Activated B cell treated with CpG ODN at 0.5 μM for 24 hours (primary cell): Measurements from ENCODE around the gene SYT12. TPM values are rescaled to one million over a fixed set of nuclear protein-coding genes. Genes with fewer than 3 reads are reported as not detected.

Experiments used
- ATAC-seq: fragments of 200-7000 bp; cut with Tn5 transposase; one replicate; pipeline ENCODE4 v1.10.0; 2021; ENCODE audit warnings: low read depth, mild to moderate bottlenecking, moderate library complexity
- CTCF ChIA-PET: fragments of 350-600 bp; sonication (Branson Sonifier 250); formaldehyde crosslinking; loops from one replicate; lab custom pipeline; 2021; ENCODE audit warnings: antibody characterized with exemption; lab: Charles Lee
- POLR2A ChIA-PET: fragments of 350-600 bp; sonication (Branson Sonifier 250); formaldehyde crosslinking; loops from one replicate; lab custom pipeline; 2021; ENCODE audit warnings: antibody characterized with exemption; lab: Charles Lee
- DNase-seq: peaks from one replicate; pipeline ENCODE4 v3.0.0; 2022
- H3K27ac Mint-ChIP-seq: one replicate; pipeline ENCODE4 v1.8.0; 2020; ENCODE audit warnings: mixed read lengths
- H3K27me3 Mint-ChIP-seq: one replicate; pipeline ENCODE4 v1.8.0; 2021; ENCODE audit warnings: mixed read lengths
- H3K36me3 Mint-ChIP-seq: one replicate; pipeline ENCODE4 v1.8.0; 2021; ENCODE audit warnings: low read depth, mixed read lengths
- H3K4me1 Mint-ChIP-seq: one replicate; pipeline ENCODE4 v1.8.0; 2021; ENCODE audit warnings: mixed read lengths
- H3K4me3 Mint-ChIP-seq: one replicate; pipeline ENCODE4 v1.8.0; 2020; ENCODE audit warnings: mild to moderate bottlenecking, mixed read lengths
- H3K9me3 Mint-ChIP-seq: one replicate; pipeline ENCODE4 v1.8.0; 2020; ENCODE audit warnings: mixed read lengths
- CTCF ChIP-seq: fragments of 200-600 bp; IDR thresholded peaks from one replicate; pipeline ENCODE4 v1.8.0; 2022; ENCODE audit warnings: antibody characterized with exemption, mild to moderate bottlenecking
- intact Hi-C: fragments of 100-400 bp; cut with micrococcal nuclease; formaldehyde crosslinking; loops from one replicate; pipeline ENCODE4 v1.15.1; 2024
- total RNA-seq: library from RNA; stranded (reverse); gene quantifications from 2 replicates; pipeline ENCODE4 v1.2.3, GENCODE V29; 2022

SYT12 gene
- total RNA-seq, 1 donor from 2014 or later, result not detected

- intact Hi-C loops, result no loop called here
- Mint-ChIP-seq H3K27ac (no peak overlapping the region), H3K36me3 (no peaks in the 10 kb centered on the region), H3K9me3 (no peaks in the 10 kb centered on the region), H3K27me3 (peaks cover 49% of the 10 kb centered on the region), H3K4me1 (peaks cover 14% of the 10 kb centered on the region), H3K4me3 (no peak overlapping the region)
- ChIA-PET CTCF (no interaction called here), POLR2A (no interaction called here)
- DNase-seq, result no peak
- TF ChIP-seq CTCF, result no peak
- ATAC-seq, result no peak
Observed at GRCh38 chr11:67034350-67034749, 11.4 kb downstream of the SYT12 start.

- TF ChIP-seq CTCF, result no peak
- intact Hi-C loops, result no loop called here
- Mint-ChIP-seq H3K4me1 (peaks cover 7% of the 10 kb centered on the region), H3K9me3 (no peaks in the 10 kb centered on the region), H3K36me3 (no peaks in the 10 kb centered on the region), H3K27ac (no peak overlapping the region), H3K27me3 (peaks cover 51% of the 10 kb centered on the region), H3K4me3 (no peak overlapping the region)
- DNase-seq, result no peak
- ATAC-seq, result no peak
- CTCF ChIA-PET, result no interaction called here
- POLR2A ChIA-PET, result no interaction called here
Observed at GRCh38 chr11:67040147-67040546, 17.2 kb downstream of the SYT12 start.

- Mint-ChIP-seq H3K27ac (no peak overlapping the region), H3K36me3 (no peaks in the 10 kb centered on the region), H3K4me3 (no peak overlapping the region), H3K9me3 (no peaks in the 10 kb centered on the region), H3K27me3 (peaks cover 49% of the 10 kb centered on the region), H3K4me1 (peaks cover 15% of the 10 kb centered on the region)
- ATAC-seq (no peak), DNase-seq (no peak)
- intact Hi-C loops, result no loop called here
- POLR2A ChIA-PET, result no interaction called here
- TF ChIP-seq CTCF, result no peak
- CTCF ChIA-PET, result no interaction called here
Observed at GRCh38 chr11:67041602-67042001, 18.7 kb downstream of the SYT12 start.

- POLR2A ChIA-PET, result interaction anchor here (0.5 to 0.6 kb wide), 3 partner anchors 8 to 670 kb away, joined by 3 to 5 read pairs (median 5); no protein-coding TSS in a partner anchor
- H3K9me3 Mint-ChIP-seq, result no peaks in the 10 kb centered on the region
- intact Hi-C loops, result loop anchor here (2.0 kb wide), 1 partner anchor 15 kb away; no protein-coding TSS in a partner anchor
- no peak for TF ChIP-seq CTCF
- CTCF ChIA-PET, result no interaction called here
- ATAC-seq (no peak), DNase-seq (no peak)
- H3K36me3 Mint-ChIP-seq, result no peaks in the 10 kb centered on the region
- H3K27ac Mint-ChIP-seq, result no peak overlapping the region
- H3K27me3 Mint-ChIP-seq, result peaks cover 46% of the 10 kb centered on the region
- H3K4me3 Mint-ChIP-seq, result no peak overlapping the region
- H3K4me1 Mint-ChIP-seq, result peaks cover 17% of the 10 kb centered on the region
Observed at GRCh38 chr11:67043572-67044349, 20.8 kb downstream of the SYT12 start.

GRCh38 chr11:67044496-67044895, 21.6 kb downstream of the SYT12 start:
- no peaks in the 10 kb centered on the region for H3K36me3 Mint-ChIP-seq

More at GRCh38 chr11:67044496-67044895, 21.6 kb downstream of the SYT12 start:
- DNase-seq (no peak), ATAC-seq (no peak)
- TF ChIP-seq CTCF, result no peak
- no peak overlapping the region for H3K27ac Mint-ChIP-seq
- peaks cover 46% of the 10 kb centered on the region for H3K27me3 Mint-ChIP-seq
- ChIA-PET POLR2A (interaction anchor here (0.5 to 0.6 kb wide), 3 partner anchors 9 to 671 kb away, joined by 3 to 5 read pairs (median 5); no protein-coding TSS in a partner anchor), CTCF (no interaction called here)
- H3K9me3 Mint-ChIP-seq, result no peaks in the 10 kb centered on the region
- H3K4me3 Mint-ChIP-seq, result no peak overlapping the region
- intact Hi-C loops, result loop anchor here (2.0 kb wide), 1 partner anchor 16 kb away; no protein-coding TSS in a partner anchor
- H3K4me1 Mint-ChIP-seq, result peaks cover 17% of the 10 kb centered on the region
